HG02970 (cell line): ENCODE results near the gene OPRM1.
A peak's percentile ranks its signal among the peaks of the same experiment; 100 is the strongest.
"Not testable (repeated sequence)": the region's sequence is repeated elsewhere in the genome, so short reads cannot be mapped to it uniquely, and the experiment has no call there.

Experiments
- ATAC-seq: cut with Tn5 transposase; IDR thresholded peaks from one replicate; pipeline ENCODE4 v1.9.1; 2021; ENCODE audit warnings: mild to moderate bottlenecking, moderate library complexity, moderate number of reproducible peaks; ENCODE audit not compliant: unreplicated experiment, low FRiP score

The OPRM1 gene

GRCh38 chr6:154234019-154234772 lies 195.2 kb downstream of the OPRM1 start:
- no peak for ATAC-seq

GRCh38 chr6:154236646-154237301 lies 197.7 kb downstream of the OPRM1 start:
- ATAC-seq = no peak

GRCh38 chr6:154238831-154239230 lies 199.8 kb downstream of the OPRM1 start:
- no peak for ATAC-seq

GRCh38 chr6:154239392-154239791 lies 200.4 kb downstream of the OPRM1 start:
- no peak for ATAC-seq

- ATAC-seq = not testable (repeated sequence)
These were observed 202.0 kb downstream of the OPRM1 start for GRCh38 chr6:154241061-154241460.

- ATAC-seq = no peak
These were observed 202.5 kb downstream of the OPRM1 start for GRCh38 chr6:154241581-154241980.

GRCh38 chr6:154242617-154243357 lies 203.7 kb downstream of the OPRM1 start:
- no peak for ATAC-seq

- no peak for ATAC-seq
These were observed 205.0 kb downstream of the OPRM1 start for GRCh38 chr6:154243793-154244750.

GRCh38 chr6:154245506-154245905 lies 206.5 kb downstream of the OPRM1 start:
- ATAC-seq = no peak

GRCh38 chr6:154246723-154247118 lies 207.7 kb downstream of the OPRM1 start:
- no peak for ATAC-seq

- no peak for ATAC-seq
These were observed 208.2 kb downstream of the OPRM1 start for GRCh38 chr6:154247119-154247861.

GRCh38 chr6:154249499-154250298 lies 210.7 kb downstream of the OPRM1 start:
- peak; percentile 77 for ATAC-seq

GRCh38 chr6:154251116-154251515 lies 212.1 kb downstream of the OPRM1 start:
- no peak for ATAC-seq

GRCh38 chr6:154252678-154253077 lies 213.6 kb downstream of the OPRM1 start:
- ATAC-seq = no peak

GRCh38 chr6:154257067-154257466 lies 218.0 kb downstream of the OPRM1 start:
- ATAC-seq = no peak

- ATAC-seq = peak; percentile 63
These were observed 219.2 kb downstream of the OPRM1 start for GRCh38 chr6:154258064-154258757.

- ATAC-seq = no peak
These were observed 222.8 kb downstream of the OPRM1 start for GRCh38 chr6:154261688-154262397.
